ENCODE data around the gene WT1. TPM values are rescaled to one million over a fixed set of nuclear protein-coding genes. Genes with fewer than 3 reads are reported as not detected.

Gene WT1
- total and polyA plus RNA-seq, 2 donors (not counting 3 experiments of a cell fraction or from before 2014, with no cell fraction given), result not detected

GRCh38 chr11:32382339-32383049, 52.8 kb downstream of the WT1 start:
- Histone ChIP-seq H3K4me1 (ENCODE audit: control insufficient read depth, extremely low read depth, insufficient read depth, low read length) (no peaks in the 10 kb centered on the region), H3K4me2 (ENCODE audit: insufficient read depth, low read length) (no peak overlapping the region), H3K27me3 (ENCODE audit: control insufficient read depth in 2 of 2, insufficient read depth in 2 of 2, low read length in 2 of 2) (no peaks in the 10 kb centered on the region), H3K36me3 (ENCODE audit: control insufficient read depth in 2 of 2, extremely low read depth in 1 of 2, insufficient read depth in 2 of 2, low read length in 2 of 2) (no peaks in the 10 kb centered on the region), H3K9me3 (replicated peaks; ENCODE audit: control insufficient read depth, insufficient read depth, low read length) (no peaks in the 10 kb centered on the region), H3K9ac (replicated peaks; ENCODE audit: extremely low read depth, insufficient read depth, low read length) (no peak overlapping the region), H3K4me3 (replicated peaks in 1 of 3; ENCODE audit: insufficient read depth in 1 of 3, low read depth in 1 of 3, low read length in 3 of 3) (no peak overlapping the region), H2AFZ (ENCODE audit: low read depth, low read length) (no peak overlapping the region), H3K79me2 (ENCODE audit: control insufficient read depth, insufficient read depth, low read length) (no peaks in the 10 kb centered on the region), H4K20me1 (replicated peaks; ENCODE audit: control insufficient read depth, extremely low read depth, insufficient read depth, low read length) (no peaks in the 10 kb centered on the region), H3K9me1 (replicated peaks; ENCODE audit: control insufficient read depth, extremely low read depth, insufficient read depth, low read length) (no peaks in the 10 kb centered on the region), H3K27ac (ENCODE audit: insufficient read depth, low read depth, low read length) (no peak overlapping the region)
- DNase-seq (ENCODE audit: low read depth, low spot score) (no peak), FAIRE-seq (no peak)
- ChIA-PET POLR2A (no interaction called here), CTCF (no interaction called here)
- TF ChIP-seq JUN (IDR thresholded peaks at IDR 0.05; ENCODE audit: borderline replicate concordance, insufficient read depth, insufficient read length, low read depth) (no peak), POLR2AphosphoS5 (IDR thresholded peaks at IDR 0.05; ENCODE audit: insufficient read depth, low read depth, low read length) (no peak), FOS (IDR thresholded peaks at IDR 0.05; ENCODE audit: borderline replicate concordance, insufficient read depth, low read length) (no peak), MYC (IDR thresholded peaks at IDR 0.05; ENCODE audit: low read depth, low read length) (no peak), EZH2 (IDR thresholded peaks at IDR 0.05; ENCODE audit: borderline replicate concordance, low read depth, low read length, severe bottlenecking) (no peak), POLR2A (IDR thresholded peaks at IDR 0.05; ENCODE audit: low read depth, low read length) (no peak), CTCF (IDR thresholded peaks at IDR 0.05; ENCODE audit: extremely low read depth in 1 of 2, insufficient read depth in 1 of 2, low read depth in 1 of 2, low read length in 2 of 2) (no peak), GATA2 (IDR thresholded peaks at IDR 0.05; ENCODE audit: insufficient read depth, insufficient read length, low read depth, low read length) (no peak)
- TF ChIP-seq, protein P1, sequence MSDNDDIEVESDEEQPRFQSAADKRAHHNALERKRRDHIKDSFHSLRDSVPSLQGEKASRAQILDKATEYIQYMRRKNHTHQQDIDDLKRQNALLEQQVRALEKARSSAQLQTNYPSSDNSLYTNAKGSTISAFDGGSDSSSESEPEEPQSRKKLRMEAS (IDR thresholded peaks at IDR 0.05; ENCODE audit: insufficient read depth, insufficient read length), result no peak
- BruUV-seq (replicated peaks), result no TSS peak
- intact Hi-C loops (cut with micrococcal nuclease) (no loop called here), dilution Hi-C loops (cut with MboI; ENCODE audit: extremely low pct_ligation_motif_present, low sequenced_read_pairs) (no loop called here)

All from endothelial cell of umbilical vein (primary cell).